AG08396 (cell line): ENCODE data around the gene CCDC107.
"Not testable (repeated sequence)": the region's sequence is repeated elsewhere in the genome, so short reads cannot be mapped to it uniquely, and the experiment has no call there.

Experiments used
- DNase-seq: peaks from one replicate; pipeline ENCODE4 v3.0.0; 2012; ENCODE audit warnings: low spot score, mixed read lengths

Gene CCDC107

GRCh38 chr9:35638751-35639150 lies 19.3 kb upstream of the CCDC107 start:
- DNase-seq: not testable (repeated sequence)

GRCh38 chr9:35639225-35639624 lies 18.9 kb upstream of the CCDC107 start:
- DNase-seq: not testable (repeated sequence)

GRCh38 chr9:35639631-35640030 lies 18.5 kb upstream of the CCDC107 start:
- DNase-seq: no peak

- DNase-seq: not testable (repeated sequence)
These were observed 17.7 kb upstream of the CCDC107 start for GRCh38 chr9:35640431-35640830.

- not testable (repeated sequence) for DNase-seq
These were observed 16.6 kb upstream of the CCDC107 start for GRCh38 chr9:35641478-35641877.

- no peak for DNase-seq
These were observed 15.0 kb upstream of the CCDC107 start for GRCh38 chr9:35643046-35643445.

GRCh38 chr9:35645736-35646135 lies 12.4 kb upstream of the CCDC107 start:
- not testable (repeated sequence) for DNase-seq

GRCh38 chr9:35646153-35646532 lies 11.9 kb upstream of the CCDC107 start:
- no peak for DNase-seq

GRCh38 chr9:35646533-35647265 lies 11.4 kb upstream of the CCDC107 start:
- peak; percentile 95 for DNase-seq

- no peak for DNase-seq
These were observed 8.4 kb upstream of the CCDC107 start for GRCh38 chr9:35649431-35650340.

- DNase-seq: no peak
These were observed 7.5 kb upstream of the CCDC107 start, which contains the start of gene SIT1 for GRCh38 chr9:35650341-35651158. Gene SIT1 (minus strand): TSS chr9:35650931. CDS start chr9:35650853, 78 bp downstream.

- DNase-seq: no peak
These were observed 5.9 kb upstream of the CCDC107 start for GRCh38 chr9:35651956-35652828.

GRCh38 chr9:35652829-35653209 lies 5.3 kb upstream of the CCDC107 start:
- no peak for DNase-seq

GRCh38 chr9:35653611-35654010 lies 4.5 kb upstream of the CCDC107 start:
- no peak for DNase-seq

- DNase-seq: no peak
These were observed 1.7 kb upstream of the CCDC107 start for GRCh38 chr9:35656348-35656747.

- no peak for DNase-seq
These were observed 1.1 kb upstream of the CCDC107 start for GRCh38 chr9:35656831-35657545.

GRCh38 chr9:35657546-35658136 lies 451 bp upstream of the CCDC107 start, which contains the start of gene RMRP:
Gene RMRP (minus strand): TSS chr9:35658019.
- peak; percentile 95 for DNase-seq

GRCh38 chr9:35658968-35659220 lies 802 bp downstream of the CCDC107 start:
- DNase-seq: peak; percentile 58

GRCh38 chr9:35659340-35659739 lies 1.2 kb downstream of the CCDC107 start:
- DNase-seq: peak; percentile 47

- DNase-seq: peak; percentile 49
These were observed 2.9 kb downstream of the CCDC107 start for GRCh38 chr9:35660966-35661415.
